ENCODE data around the gene PGLYRP4.

DNA sequence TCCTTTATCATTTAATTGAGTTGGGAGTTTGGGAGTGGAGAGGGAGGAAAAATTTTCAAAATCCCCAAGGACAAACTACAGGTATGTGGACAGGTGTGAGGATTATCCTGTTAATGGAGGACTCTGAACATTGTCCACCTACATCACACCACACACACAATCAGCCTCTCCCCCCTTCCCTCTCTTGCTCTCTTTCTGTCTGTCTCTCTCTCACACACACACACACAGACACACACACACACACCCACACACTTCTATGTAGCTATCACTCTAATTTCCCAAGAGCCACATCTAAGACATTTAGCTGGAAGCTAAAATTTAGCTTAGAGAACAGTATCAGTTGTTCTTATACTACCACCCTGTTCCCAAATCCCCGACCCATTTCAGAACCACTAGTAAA, 40.8 kb upstream of the PGLYRP4 start:
- TF ChIP-seq, protein P1, sequence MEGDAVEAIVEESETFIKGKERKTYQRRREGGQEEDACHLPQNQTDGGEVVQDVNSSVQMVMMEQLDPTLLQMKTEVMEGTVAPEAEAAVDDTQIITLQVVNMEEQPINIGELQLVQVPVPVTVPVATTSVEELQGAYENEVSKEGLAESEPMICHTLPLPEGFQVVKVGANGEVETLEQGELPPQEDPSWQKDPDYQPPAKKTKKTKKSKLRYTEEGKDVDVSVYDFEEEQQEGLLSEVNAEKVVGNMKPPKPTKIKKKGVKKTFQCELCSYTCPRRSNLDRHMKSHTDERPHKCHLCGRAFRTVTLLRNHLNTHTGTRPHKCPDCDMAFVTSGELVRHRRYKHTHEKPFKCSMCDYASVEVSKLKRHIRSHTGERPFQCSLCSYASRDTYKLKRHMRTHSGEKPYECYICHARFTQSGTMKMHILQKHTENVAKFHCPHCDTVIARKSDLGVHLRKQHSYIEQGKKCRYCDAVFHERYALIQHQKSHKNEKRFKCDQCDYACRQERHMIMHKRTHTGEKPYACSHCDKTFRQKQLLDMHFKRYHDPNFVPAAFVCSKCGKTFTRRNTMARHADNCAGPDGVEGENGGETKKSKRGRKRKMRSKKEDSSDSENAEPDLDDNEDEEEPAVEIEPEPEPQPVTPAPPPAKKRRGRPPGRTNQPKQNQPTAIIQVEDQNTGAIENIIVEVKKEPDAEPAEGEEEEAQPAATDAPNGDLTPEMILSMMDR (IDR thresholded peaks at IDR 0.05): no peak
- TF ChIP-seq RFX5 (IDR thresholded peaks at IDR 0.05) (no peak), CHD2 (IDR thresholded peaks at IDR 0.05; ENCODE audit: low read length, partially characterized antibody) (no peak), MAFK (IDR thresholded peaks at IDR 0.05; ENCODE audit: partially characterized antibody) (no peak), SMC3 (IDR thresholded peaks at IDR 0.05) (no peak), KDM5A (IDR thresholded peaks at IDR 0.05) (no peak), RARB (CRISPR knock-in tag; IDR thresholded peaks at IDR 0.05) (no peak), SREBF2 (IDR thresholded peaks at IDR 0.05) (no peak), HOXB5 (CRISPR knock-in tag; IDR thresholded peaks at IDR 0.05) (no peak), EP300 (IDR thresholded peaks at IDR 0.05) (no peak), MYC (IDR thresholded peaks at IDR 0.05; ENCODE audit: borderline replicate concordance, low read length) (no peak)
- TF ChIP-seq, protein P2, sequence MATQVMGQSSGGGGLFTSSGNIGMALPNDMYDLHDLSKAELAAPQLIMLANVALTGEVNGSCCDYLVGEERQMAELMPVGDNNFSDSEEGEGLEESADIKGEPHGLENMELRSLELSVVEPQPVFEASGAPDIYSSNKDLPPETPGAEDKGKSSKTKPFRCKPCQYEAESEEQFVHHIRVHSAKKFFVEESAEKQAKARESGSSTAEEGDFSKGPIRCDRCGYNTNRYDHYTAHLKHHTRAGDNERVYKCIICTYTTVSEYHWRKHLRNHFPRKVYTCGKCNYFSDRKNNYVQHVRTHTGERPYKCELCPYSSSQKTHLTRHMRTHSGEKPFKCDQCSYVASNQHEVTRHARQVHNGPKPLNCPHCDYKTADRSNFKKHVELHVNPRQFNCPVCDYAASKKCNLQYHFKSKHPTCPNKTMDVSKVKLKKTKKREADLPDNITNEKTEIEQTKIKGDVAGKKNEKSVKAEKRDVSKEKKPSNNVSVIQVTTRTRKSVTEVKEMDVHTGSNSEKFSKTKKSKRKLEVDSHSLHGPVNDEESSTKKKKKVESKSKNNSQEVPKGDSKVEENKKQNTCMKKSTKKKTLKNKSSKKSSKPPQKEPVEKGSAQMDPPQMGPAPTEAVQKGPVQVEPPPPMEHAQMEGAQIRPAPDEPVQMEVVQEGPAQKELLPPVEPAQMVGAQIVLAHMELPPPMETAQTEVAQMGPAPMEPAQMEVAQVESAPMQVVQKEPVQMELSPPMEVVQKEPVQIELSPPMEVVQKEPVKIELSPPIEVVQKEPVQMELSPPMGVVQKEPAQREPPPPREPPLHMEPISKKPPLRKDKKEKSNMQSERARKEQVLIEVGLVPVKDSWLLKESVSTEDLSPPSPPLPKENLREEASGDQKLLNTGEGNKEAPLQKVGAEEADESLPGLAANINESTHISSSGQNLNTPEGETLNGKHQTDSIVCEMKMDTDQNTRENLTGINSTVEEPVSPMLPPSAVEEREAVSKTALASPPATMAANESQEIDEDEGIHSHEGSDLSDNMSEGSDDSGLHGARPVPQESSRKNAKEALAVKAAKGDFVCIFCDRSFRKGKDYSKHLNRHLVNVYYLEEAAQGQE (IDR thresholded peaks at IDR 0.05): no peak
